Mesodermal cell (in vitro differentiated cells): ENCODE measurements around the gene ARHGEF4.

Experiments
- H3K27ac ChIP-seq: 2 replicates; pipeline ENCODE4 v1.7.0; 2013; ENCODE audit warnings: mild to moderate bottlenecking, low read depth, low read length, moderate library complexity; ENCODE audit not compliant: severe bottlenecking
- H3K36me3 ChIP-seq: 2 replicates; pipeline ENCODE4 v1.7.1; 2013; ENCODE audit warnings: mild to moderate bottlenecking, low read length, moderate library complexity; ENCODE audit not compliant: control insufficient read depth, insufficient read depth
- H3K4me1 ChIP-seq: one replicate; pipeline ENCODE4 v1.7.1; 2013; ENCODE audit warnings: mild to moderate bottlenecking, low read length; ENCODE audit not compliant: insufficient read depth, control insufficient read depth, poor library complexity, severe bottlenecking
- H3K4me3 ChIP-seq: 2 replicates; pipeline ENCODE4 v1.7.0; 2013; ENCODE audit warnings: low read length, control low read depth, mild to moderate bottlenecking; ENCODE audit not compliant: insufficient read depth, poor library complexity, severe bottlenecking; ENCODE audit errors: extremely low read depth
- H3K9me3 ChIP-seq: 2 replicates; pipeline ENCODE4 v1.7.1; 2013; ENCODE audit warnings: mild to moderate bottlenecking, low read length, moderate library complexity; ENCODE audit not compliant: control insufficient read depth
- WGBS, 2 experiments: methylation state at CpG; one replicate each; pipeline ENCODE4 v1.1.5; 2013; ENCODE audit warnings: missing lambda C conversion rate in 2 of 2; ENCODE audit not compliant: insufficient coverage in 2 of 2; 5-methylcytosine and 5-hydroxymethylcytosine counted together

ARHGEF4 gene

GRCh38 chr2:130928385-130928784, 91.7 kb downstream of the ARHGEF4 start:
- 46 to 52% methylated on average over 2 to 3 of the region's 4 CpGs for WGBS, 2 experiments
- H3K4me3 ChIP-seq, result no peak overlapping the region

GRCh38 chr2:130930740-130931659, 94.3 kb downstream of the ARHGEF4 start:
- Histone ChIP-seq H3K9me3 (peaks cover 4% of the 10 kb centered on the region), H3K4me3 (no peak overlapping the region), H3K27ac (no peak overlapping the region), H3K36me3 (no peaks in the 10 kb centered on the region), H3K4me1 (no peaks in the 10 kb centered on the region)
- WGBS, 2 experiments, result 92 to 96% methylated on average over 11 to 12 of the region's 12 CpGs

More at GRCh38 chr2:130928385-130928784, 91.7 kb downstream of the ARHGEF4 start:
- peaks cover 4% of the 10 kb centered on the region for H3K9me3 ChIP-seq
- H3K4me1 ChIP-seq, result no peaks in the 10 kb centered on the region
- H3K27ac ChIP-seq, result no peak overlapping the region
- no peaks in the 10 kb centered on the region for H3K36me3 ChIP-seq

GRCh38 chr2:130933501-130933900, 96.8 kb downstream of the ARHGEF4 start:
- no peak overlapping the region for H3K4me3 ChIP-seq
- no peaks in the 10 kb centered on the region for H3K9me3 ChIP-seq
- no peaks in the 10 kb centered on the region for H3K4me1 ChIP-seq
- WGBS, 2 experiments, result no CpG with 5 or more reads among the region's 2 CpGs
- H3K36me3 ChIP-seq, result no peaks in the 10 kb centered on the region
- H3K27ac ChIP-seq, result no peak overlapping the region

DNA sequence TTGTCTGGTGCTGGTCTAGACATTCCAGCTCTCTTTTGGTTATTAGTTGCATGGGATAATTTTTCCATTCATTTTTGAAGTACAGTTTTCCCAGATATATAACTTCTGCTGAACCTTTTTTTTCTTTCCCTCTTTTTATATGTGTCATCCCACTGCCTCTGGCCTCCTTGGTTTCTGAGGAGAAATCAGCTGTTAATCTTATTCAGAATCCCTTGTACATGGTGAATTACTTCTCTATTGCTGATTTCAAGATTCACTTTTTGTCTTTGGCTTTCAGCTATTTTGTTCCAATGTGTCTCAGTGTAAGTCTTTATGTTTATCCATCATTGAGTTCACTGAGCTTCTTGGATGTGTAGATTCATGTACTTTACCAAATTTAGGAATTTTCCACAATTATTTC, 99.7 kb downstream of the ARHGEF4 start:
- H3K9me3 ChIP-seq, result no peaks in the 10 kb centered on the region
- no peaks in the 10 kb centered on the region for H3K36me3 ChIP-seq
- H3K4me3 ChIP-seq, result no peak overlapping the region
- no peak overlapping the region for H3K27ac ChIP-seq
- no peaks in the 10 kb centered on the region for H3K4me1 ChIP-seq

DNA sequence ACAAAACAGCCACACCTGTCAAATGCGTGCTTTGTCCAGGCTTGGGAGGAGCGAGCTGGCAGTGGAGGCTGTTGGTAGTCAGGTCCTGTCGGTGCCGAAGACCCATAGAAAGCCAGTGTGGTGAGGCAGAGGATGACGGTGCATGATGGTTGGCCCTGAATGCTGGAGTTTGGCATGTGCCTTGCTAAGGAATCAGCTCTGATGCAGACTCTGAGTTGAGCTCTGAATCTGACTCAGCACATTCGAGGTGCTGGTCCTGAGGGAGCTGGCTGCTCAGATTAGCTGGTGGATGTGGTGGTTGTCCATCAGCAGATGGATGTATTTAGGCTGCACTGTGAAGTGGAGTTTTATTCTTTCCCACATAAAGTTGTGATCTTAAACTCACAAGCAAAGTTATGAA, 111.3 kb downstream of the ARHGEF4 start:
- 93 to 94% methylated on average over 5 of the region's 6 CpGs for WGBS, 2 experiments
- Histone ChIP-seq H3K27ac (no peak overlapping the region), H3K4me1 (no peaks in the 10 kb centered on the region), H3K36me3 (no peaks in the 10 kb centered on the region), H3K4me3 (no peak overlapping the region), H3K9me3 (peaks cover 5% of the 10 kb centered on the region)

- no peak overlapping the region for H3K4me3 ChIP-seq
- WGBS, 2 experiments, result 17 to 74% methylated on average over 1 to 5 of the region's 6 CpGs
- H3K36me3 ChIP-seq, result no peaks in the 10 kb centered on the region
- H3K4me1 ChIP-seq, result no peaks in the 10 kb centered on the region
- no peak overlapping the region for H3K27ac ChIP-seq
- peaks cover 5% of the 10 kb centered on the region for H3K9me3 ChIP-seq
Observed at GRCh38 chr2:130949954-130950353, 113.2 kb downstream of the ARHGEF4 start.

DNA sequence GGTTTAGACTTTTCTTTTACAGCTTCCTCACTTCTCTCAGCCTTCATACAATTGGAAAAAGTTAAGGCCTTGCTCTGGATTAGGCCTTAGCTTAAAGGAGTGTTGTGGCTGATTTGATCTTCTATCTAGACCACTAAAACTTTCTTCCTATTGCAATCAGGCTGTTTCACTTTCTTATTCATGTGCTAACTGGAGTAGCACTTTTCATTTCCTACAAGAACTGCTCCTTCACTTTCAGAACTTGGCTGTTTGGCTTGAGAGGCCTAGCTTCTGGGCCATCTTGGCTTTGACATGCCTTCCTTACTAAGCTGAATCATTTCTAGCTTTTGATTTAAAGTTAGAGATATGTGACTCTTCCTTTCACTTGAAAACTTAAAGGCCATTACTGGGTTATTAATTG, 114.3 kb downstream of the ARHGEF4 start:
- no peaks in the 10 kb centered on the region for H3K4me1 ChIP-seq
- peaks cover 13% of the 10 kb centered on the region for H3K9me3 ChIP-seq
- H3K4me3 ChIP-seq, result no peak overlapping the region
- no peaks in the 10 kb centered on the region for H3K36me3 ChIP-seq
- no peak overlapping the region for H3K27ac ChIP-seq

DNA sequence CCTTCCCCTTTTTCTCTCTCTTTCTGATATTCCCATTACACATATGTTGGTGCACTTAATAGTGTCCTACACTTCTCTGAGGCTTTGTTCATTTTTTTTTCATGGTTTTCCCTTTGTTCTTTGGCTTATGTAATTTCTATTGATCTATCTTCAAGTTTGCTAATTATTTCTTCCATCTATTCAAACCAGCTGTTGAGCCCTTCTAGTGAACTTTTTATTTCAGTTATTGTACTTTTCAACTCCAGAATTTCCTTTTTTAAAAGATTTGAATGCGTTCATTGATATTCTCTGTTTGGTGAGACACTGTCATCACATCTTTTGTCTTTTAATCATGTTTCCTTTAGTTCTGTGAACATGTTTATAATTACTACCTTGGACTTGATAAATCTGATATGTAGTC, 118.2 kb downstream of the ARHGEF4 start:
- H3K4me3 ChIP-seq, result no peak overlapping the region
- H3K9me3 ChIP-seq, result peaks cover 13% of the 10 kb centered on the region
- H3K36me3 ChIP-seq, result no peaks in the 10 kb centered on the region
- WGBS, 2 experiments, result no CpG with 5 or more reads among the region's 1 CpG
- H3K4me1 ChIP-seq, result no peaks in the 10 kb centered on the region
- no peak overlapping the region for H3K27ac ChIP-seq

DNA sequence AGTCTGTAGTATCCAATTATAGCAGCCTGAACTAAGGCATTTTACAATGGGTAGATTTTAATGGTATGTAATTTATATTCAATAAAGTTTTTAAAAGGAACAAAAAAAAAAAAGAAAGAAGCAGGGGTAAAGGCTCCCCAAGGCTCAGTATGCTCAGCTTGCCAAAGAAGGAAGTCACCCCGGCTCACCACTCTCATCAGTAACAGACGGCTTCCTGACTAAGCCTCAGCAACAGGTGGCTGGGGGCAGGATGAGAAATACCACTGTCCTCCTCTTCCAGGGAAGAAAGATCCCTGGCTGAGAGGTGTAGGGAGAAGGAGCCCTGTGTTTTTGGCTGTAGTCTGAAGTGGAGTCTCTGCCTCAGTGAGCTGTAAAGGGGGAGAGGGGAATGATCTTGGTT, 121.2 kb downstream of the ARHGEF4 start:
- Histone ChIP-seq H3K9me3 (peaks cover 13% of the 10 kb centered on the region), H3K27ac (no peak overlapping the region), H3K4me1 (no peaks in the 10 kb centered on the region), H3K4me3 (no peak overlapping the region), H3K36me3 (no peaks in the 10 kb centered on the region)
- WGBS, 2 experiments, result 100% methylated on average over 2 of the region's 2 CpGs; no CpG with 5 or more reads in 1 of the 2 experiments

- Histone ChIP-seq H3K4me1 (peaks cover 20% of the 10 kb centered on the region), H3K4me3 (no peak overlapping the region), H3K27ac (no peak overlapping the region), H3K36me3 (no peaks in the 10 kb centered on the region), H3K9me3 (no peaks in the 10 kb centered on the region)
- WGBS, 2 experiments, result 2 to 4% methylated on average over 56 to 67 of the region's 90 CpGs
Observed at GRCh38 chr2:130963196-130963848, 126.6 kb downstream of the ARHGEF4 start.
